K562 (cell line): ENCODE measurements around the gene B4GALNT4. TPM values are rescaled to one million over a fixed set of nuclear protein-coding genes. Genes with fewer than 3 reads are reported as not detected.
A peak's percentile ranks its signal among the peaks of the same experiment; 100 is the strongest.

Experiments
- ATAC-seq: fragments of 200-7000 bp; cut with Tn5 transposase; 3 replicates; pipeline ENCODE4 v1.9.1; 2020; ENCODE audit warnings: moderate library complexity
- BruUV-seq: library from RNA; stranded (reverse); fragments of 400-500 nt; replicated peaks from 2 replicates; lab custom pipeline; 2021; lab: Mats Ljungman, UMichigan
- CTCF ChIA-PET: fragments of 300-600 bp; formaldehyde crosslinking; extraction: SDS; loops from one replicate; lab custom pipeline; 2021; ENCODE audit warnings: low intra/inter-chr PET ratio; lab: Yijun Ruan, JAX
- POLR2A ChIA-PET: fragments of 300-600, 350-650 bp; sonication (Branson Sonifier 250); formaldehyde crosslinking; extraction: SDS; loops from one replicate; lab custom pipeline; 2021; ENCODE audit warnings: antibody characterized with exemption, inconsistent platforms; lab: Yijun Ruan, JAX
- DNase-seq, 4 experiments: peaks; one replicate each; pipeline versions ENCODE4 v3.0.0 to v3.0.0-alpha.2; 2011 to 2018; ENCODE audit warnings: low spot score in 3 of 4, mixed read lengths in 3 of 4; ENCODE audit errors: extremely low read depth in 1 of 4
- FAIRE-seq: peaks from 2 replicates; lab custom pipeline; 2011; peaks lifted over from hg19 to GRCh38; lab: Jason Lieb, UNC
- H2AFZ ChIP-seq: 2 replicates; pipeline ENCODE4 v1.6.0; 2011; ENCODE audit warnings: low read depth, low read length, control low read depth, inconsistent platforms
- H3K27ac ChIP-seq: fragments of 200-600 bp; 3 replicates; pipeline ENCODE4 v1.8.0; 2011; ENCODE audit warnings: low read depth, mild to moderate bottlenecking, control low read depth, inconsistent platforms, low read length, moderate library complexity, mixed read lengths; ENCODE audit errors: extremely low read depth
- H3K27me3 ChIP-seq, 2 experiments: fragments of 300-600 bp in 1 of 2; 2 replicates in 1 of 2; 3 replicates in 1 of 2; pipeline versions ENCODE4 v1.6.0 to v1.8.0; 2011; ENCODE audit warnings: inconsistent platforms in 2 of 2, low read length in 2 of 2, mild to moderate bottlenecking in 1 of 2, mixed read lengths in 1 of 2, moderate library complexity in 1 of 2; ENCODE audit not compliant: control insufficient read depth in 2 of 2, insufficient read depth in 2 of 2
- H3K36me3 ChIP-seq: fragments of 300-600 bp; 3 replicates; pipeline ENCODE4 v1.8.0; 2011; ENCODE audit warnings: mild to moderate bottlenecking, low read length, inconsistent platforms; ENCODE audit not compliant: control insufficient read depth, insufficient read depth
- H3K4me1 ChIP-seq, 2 experiments: fragments of 200-600 bp in 1 of 2; replicated peaks in 1 of 2; 2 replicates in 1 of 2; 3 replicates in 1 of 2; pipeline versions ENCODE4 v1.5.1 to v1.8.0; 2011; ENCODE audit warnings: inconsistent platforms in 2 of 2, low read length in 2 of 2, mild to moderate bottlenecking in 1 of 2, mixed read lengths in 1 of 2, moderate library complexity in 1 of 2; ENCODE audit not compliant: control insufficient read depth in 2 of 2, insufficient read depth in 2 of 2
- H3K4me2 ChIP-seq: 2 replicates; pipeline ENCODE4 v1.6.1; 2011; ENCODE audit warnings: low read length, control low read depth, inconsistent platforms, mixed read lengths; ENCODE audit not compliant: insufficient read depth
- H3K4me3 ChIP-seq: fragments of 200-600 bp; sonication (generic), shearing (Covaris generic); 2 replicates; pipeline ENCODE4 v1.5.1; 2016; ENCODE audit warnings: control low read depth, inconsistent platforms
- H3K79me2 ChIP-seq: fragments of 200-600 bp; 3 replicates; pipeline ENCODE4 v1.8.0; 2011; ENCODE audit warnings: low read length, inconsistent platforms; ENCODE audit not compliant: control insufficient read depth, insufficient read depth
- H3K9ac ChIP-seq, 2 experiments: 2 replicates each; pipeline versions ENCODE4 v1.6.0 to v1.6.1; 2011; ENCODE audit warnings: low read depth in 2 of 2, low read length in 2 of 2, control low read depth in 1 of 2, inconsistent platforms in 1 of 2, mild to moderate bottlenecking in 1 of 2, mixed read lengths in 1 of 2; ENCODE audit not compliant: insufficient read depth in 1 of 2
- H3K9me1 ChIP-seq: one replicate; pipeline ENCODE4 v1.6.0; 2011; ENCODE audit warnings: inconsistent platforms, mild to moderate bottlenecking, low read length, moderate library complexity; ENCODE audit not compliant: control insufficient read depth, insufficient read depth
- H3K9me3 ChIP-seq: replicated peaks from 2 replicates; pipeline ENCODE4 v1.5.1; 2011; ENCODE audit warnings: low read depth, low read length, inconsistent platforms; ENCODE audit not compliant: control insufficient read depth, insufficient read depth
- H4K20me1 ChIP-seq: replicated peaks from 2 replicates; pipeline ENCODE4 v1.6.1; 2011; ENCODE audit warnings: low read length, inconsistent platforms, mixed read lengths; ENCODE audit not compliant: control insufficient read depth, insufficient read depth
- JUN ChIP-seq, 2 experiments: sonication (generic) in 1 of 2; formaldehyde crosslinking in 1 of 2; IDR thresholded peaks; 2 replicates each; pipeline versions ENCODE4 v1.6.1 to v1.8.0; 2012 to 2022; ENCODE audit warnings: borderline replicate concordance in 2 of 2, mild to moderate bottlenecking in 2 of 2, improper control_type of control experiment in 1 of 2, low read depth in 1 of 2, low read length in 1 of 2, missing genetic modification reagents in 1 of 2
- NONO ChIP-seq, 2 experiments: fragments of 200-400 bp in 1 of 2; fragments of 450-650 bp in 1 of 2; formaldehyde crosslinking in 1 of 2; IDR thresholded peaks; 2 replicates each; pipeline ENCODE4 v1.6.1; 2017; ENCODE audit warnings: low read depth in 2 of 2, mild to moderate bottlenecking in 2 of 2, moderate library complexity in 2 of 2, low read length in 1 of 2
- NR2C2 ChIP-seq, 2 experiments: fragments of 200-800 bp in 1 of 2; sonication (Bioruptor generic) in 1 of 2; sonication (generic) in 1 of 2; formaldehyde crosslinking in 1 of 2; IDR thresholded peaks; 2 replicates each; pipeline versions ENCODE4 v1.6.1 to v1.8.0; 2016 to 2022; ENCODE audit warnings: mild to moderate bottlenecking in 1 of 2, missing compliant biosample characterization in 1 of 2, missing genetic modification characterization in 1 of 2, missing genetic modification reagents in 1 of 2
- ZNF449 ChIP-seq: fragments of 250-450 bp; sonication (Bioruptor Pico); IDR thresholded peaks from 2 replicates; pipeline ENCODE4 v1.8.0; 2022; ENCODE audit warnings: moderate library complexity, mild to moderate bottlenecking, inconsistent platforms
- WGBS: fragments of 100-300 bp; shearing (Covaris generic); methylation state at CpG from one replicate; pipeline ENCODE4 v1.1.6; 2016; ENCODE audit warnings: low coverage, mixed read lengths; ENCODE audit not compliant: insufficient coverage; ENCODE audit errors: missing lambda C conversion rate; 5-methylcytosine and 5-hydroxymethylcytosine counted together
- in situ Hi-C: fragments of 300-500 bp; cut with MboI; formaldehyde crosslinking; loops from 4 replicates; pipeline ENCODE4 v1.15.0; 2018; ENCODE audit warnings: inconsistent platforms, mixed read lengths
- intact Hi-C: fragments of 100-400 bp; cut with micrococcal nuclease; formaldehyde crosslinking; loops from 2 replicates; pipeline ENCODE4 v1.14.2; 2022
- polyA plus RNA-seq, 8 experiments: library from polyadenylated mRNA; depleted of rRNA in 4 of 8; stranded (reverse) in 5 of 8; unstranded in 3 of 8; fragments of >200 nt; fragmentation: Nextera tagmentation in 2 of 8; fragmentation: Illumina TruSeq in 1 of 8; extraction: Ambion mirVana in 2 of 8; extraction: Trizol in 1 of 8; gene quantifications; 2 replicates each; pipeline versions ENCODE4 v1.2.1 to v1.2.3, GENCODE V29; 2011 to 2014; ENCODE audit warnings: inconsistent platforms in 1 of 8, missing spikeins in 1 of 8
- total RNA-seq, 7 experiments: library from RNA; depleted of rRNA in 6 of 7; stranded (reverse); fragments of >200 nt in 6 of 7; fragmentation: Illumina TruSeq in 2 of 7; extraction: Trizol in 2 of 7; gene quantifications; 2 replicates each; pipeline versions ENCODE4 v1.2.1 to v1.2.3, GENCODE V29; 2011 to 2021; ENCODE audit warnings: low replicate concordance in 1 of 7
- TF ChIP-seq, protein P1 (sequence below): fragments of 450-650 bp; formaldehyde crosslinking; IDR thresholded peaks from 2 replicates; pipeline ENCODE4 v1.4.0; 2020; ENCODE audit warnings: mild to moderate bottlenecking
- TF ChIP-seq, protein P2 (sequence below): fragments of 150-350 bp; conservative IDR thresholded peaks from 2 replicates; pipeline ENCODE4 v1.6.1; 2014; ENCODE audit warnings: low read length
- TF ChIP-seq, protein P3 (sequence below): sonication (generic); formaldehyde crosslinking; IDR thresholded peaks from 2 replicates; pipeline ENCODE4 v1.8.1; 2023; ENCODE audit warnings: mild to moderate bottlenecking, missing genetic modification reagents, moderate library complexity
- TF ChIP-seq, protein P4 (sequence below), 2 experiments: fragments of 200-800 bp in 1 of 2; sonication (Bioruptor generic) in 1 of 2; sonication (generic) in 1 of 2; formaldehyde crosslinking in 1 of 2; IDR thresholded peaks in 1 of 2; conservative IDR thresholded peaks in 1 of 2; 2 replicates each; pipeline versions ENCODE4 v1.5.0 to v1.6.1; 2016 to 2020; ENCODE audit warnings: missing compliant biosample characterization in 1 of 2, missing genetic modification characterization in 1 of 2, missing genetic modification reagents in 1 of 2

B4GALNT4 gene
- total and polyA plus RNA-seq, 9 of the 15 experiments (the other 6 are each of a cell fraction or from before 2014, with no cell fraction given), result 0.20 to 37.1 (median 10.8) TPM; not detected in 1

DNA sequence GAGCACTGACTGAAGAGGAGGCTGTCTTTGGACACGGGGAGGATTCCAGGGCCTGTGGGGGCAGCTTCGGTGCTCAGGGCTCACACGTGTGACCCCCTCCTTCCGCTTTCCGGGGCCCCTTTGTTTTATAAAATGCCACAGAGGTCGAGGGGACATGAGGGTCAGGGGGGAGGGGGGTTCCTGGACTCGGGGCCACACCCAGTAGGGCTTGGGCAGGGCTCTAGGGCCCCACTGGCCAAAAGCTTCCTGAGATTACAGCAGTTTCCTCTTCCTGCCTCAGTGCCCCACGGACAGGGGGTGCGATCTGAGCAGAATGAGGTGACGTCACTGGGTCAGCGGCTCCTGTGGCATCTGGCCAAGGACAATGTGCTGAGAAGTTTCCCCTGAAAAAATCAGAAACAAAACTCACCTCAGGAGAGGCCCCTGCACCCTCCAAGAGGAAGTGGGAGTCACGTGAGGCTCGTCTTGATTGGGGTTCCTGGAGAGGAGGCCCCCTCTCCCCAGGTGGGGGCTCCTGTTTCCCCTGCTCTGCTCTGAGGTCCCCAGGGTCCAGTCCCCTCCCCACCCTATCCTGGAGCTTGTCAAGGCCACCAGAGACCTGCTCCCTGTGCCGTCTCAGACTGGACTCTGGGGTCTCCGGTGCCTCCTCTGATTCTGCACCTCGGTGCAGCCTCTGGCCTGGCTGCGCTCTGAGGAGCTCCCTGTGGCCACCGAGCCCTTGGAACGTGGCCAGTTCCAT lies 42.3 kb upstream of the B4GALNT4 start (continued):
- TF ChIP-seq, protein P1, sequence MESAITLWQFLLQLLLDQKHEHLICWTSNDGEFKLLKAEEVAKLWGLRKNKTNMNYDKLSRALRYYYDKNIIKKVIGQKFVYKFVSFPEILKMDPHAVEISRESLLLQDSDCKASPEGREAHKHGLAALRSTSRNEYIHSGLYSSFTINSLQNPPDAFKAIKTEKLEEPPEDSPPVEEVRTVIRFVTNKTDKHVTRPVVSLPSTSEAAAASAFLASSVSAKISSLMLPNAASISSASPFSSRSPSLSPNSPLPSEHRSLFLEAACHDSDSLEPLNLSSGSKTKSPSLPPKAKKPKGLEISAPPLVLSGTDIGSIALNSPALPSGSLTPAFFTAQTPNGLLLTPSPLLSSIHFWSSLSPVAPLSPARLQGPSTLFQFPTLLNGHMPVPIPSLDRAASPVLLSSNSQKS (CRISPR knock-in tag), result no peak
- TF ChIP-seq JUN (IDR thresholded peaks at IDR 0.05; ENCODE audit: borderline replicate concordance, low read depth, low read length), result peak; percentile 76
- TF ChIP-seq JUN (CRISPR knock-in tag; IDR thresholded peaks at IDR 0.05; ENCODE audit: borderline replicate concordance), result 0 out of 2 replicates have a peak, but pooled peaks have one; percentile 8
- TF ChIP-seq, protein P2, sequence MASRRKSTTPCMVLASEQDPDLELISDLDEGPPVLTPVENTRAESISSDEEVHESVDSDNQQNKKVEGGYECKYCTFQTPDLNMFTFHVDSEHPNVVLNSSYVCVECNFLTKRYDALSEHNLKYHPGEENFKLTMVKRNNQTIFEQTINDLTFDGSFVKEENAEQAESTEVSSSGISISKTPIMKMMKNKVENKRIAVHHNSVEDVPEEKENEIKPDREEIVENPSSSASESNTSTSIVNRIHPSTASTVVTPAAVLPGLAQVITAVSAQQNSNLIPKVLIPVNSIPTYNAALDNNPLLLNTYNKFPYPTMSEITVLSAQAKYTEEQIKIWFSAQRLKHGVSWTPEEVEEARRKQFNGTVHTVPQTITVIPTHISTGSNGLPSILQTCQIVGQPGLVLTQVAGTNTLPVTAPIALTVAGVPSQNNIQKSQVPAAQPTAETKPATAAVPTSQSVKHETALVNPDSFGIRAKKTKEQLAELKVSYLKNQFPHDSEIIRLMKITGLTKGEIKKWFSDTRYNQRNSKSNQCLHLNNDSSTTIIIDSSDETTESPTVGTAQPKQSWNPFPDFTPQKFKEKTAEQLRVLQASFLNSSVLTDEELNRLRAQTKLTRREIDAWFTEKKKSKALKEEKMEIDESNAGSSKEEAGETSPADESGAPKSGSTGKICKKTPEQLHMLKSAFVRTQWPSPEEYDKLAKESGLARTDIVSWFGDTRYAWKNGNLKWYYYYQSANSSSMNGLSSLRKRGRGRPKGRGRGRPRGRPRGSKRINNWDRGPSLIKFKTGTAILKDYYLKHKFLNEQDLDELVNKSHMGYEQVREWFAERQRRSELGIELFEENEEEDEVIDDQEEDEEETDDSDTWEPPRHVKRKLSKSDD, result no peak

DNA sequence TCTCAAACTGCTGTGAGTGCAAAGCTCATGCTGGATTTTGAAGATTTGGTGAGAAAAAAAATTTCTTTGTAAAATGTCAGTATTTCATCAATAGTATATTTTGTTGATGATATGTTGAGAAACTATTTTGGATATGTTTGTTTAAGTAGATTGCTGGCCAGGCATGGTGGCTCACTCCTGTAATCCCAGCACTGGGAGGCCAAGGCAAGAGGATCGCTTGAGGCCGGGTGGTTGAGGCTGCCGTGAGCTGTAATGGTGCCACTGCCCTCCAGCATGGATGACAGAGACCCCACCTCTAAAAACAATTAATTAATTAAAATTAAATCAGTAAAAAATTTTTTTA lies 41.7 kb upstream of the B4GALNT4 start:
- no peak for ATAC-seq
- peaks cover 51 to 60% of the 10 kb centered on the region in 2 experiments for H3K4me1 ChIP-seq
- CTCF ChIA-PET, result no interaction called here
- TF ChIP-seq, protein P3, sequence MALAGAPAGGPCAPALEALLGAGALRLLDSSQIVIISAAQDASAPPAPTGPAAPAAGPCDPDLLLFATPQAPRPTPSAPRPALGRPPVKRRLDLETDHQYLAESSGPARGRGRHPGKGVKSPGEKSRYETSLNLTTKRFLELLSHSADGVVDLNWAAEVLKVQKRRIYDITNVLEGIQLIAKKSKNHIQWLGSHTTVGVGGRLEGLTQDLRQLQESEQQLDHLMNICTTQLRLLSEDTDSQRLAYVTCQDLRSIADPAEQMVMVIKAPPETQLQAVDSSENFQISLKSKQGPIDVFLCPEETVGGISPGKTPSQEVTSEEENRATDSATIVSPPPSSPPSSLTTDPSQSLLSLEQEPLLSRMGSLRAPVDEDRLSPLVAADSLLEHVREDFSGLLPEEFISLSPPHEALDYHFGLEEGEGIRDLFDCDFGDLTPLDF (CRISPR knock-in tag), result no peak
- TF ChIP-seq NR2C2 (CRISPR knock-in tag; IDR thresholded peaks at IDR 0.05), result no peak
- peak; percentile 8; the same call in 1 of the 2 replicates for TF ChIP-seq NR2C2 (tag; IDR thresholded peaks at IDR 0.05)
- no peak for TF ChIP-seq NONO (IDR thresholded peaks at IDR 0.05; ENCODE audit: low read depth in 2 of 2, low read length in 1 of 2)
- TF ChIP-seq, protein P4, sequence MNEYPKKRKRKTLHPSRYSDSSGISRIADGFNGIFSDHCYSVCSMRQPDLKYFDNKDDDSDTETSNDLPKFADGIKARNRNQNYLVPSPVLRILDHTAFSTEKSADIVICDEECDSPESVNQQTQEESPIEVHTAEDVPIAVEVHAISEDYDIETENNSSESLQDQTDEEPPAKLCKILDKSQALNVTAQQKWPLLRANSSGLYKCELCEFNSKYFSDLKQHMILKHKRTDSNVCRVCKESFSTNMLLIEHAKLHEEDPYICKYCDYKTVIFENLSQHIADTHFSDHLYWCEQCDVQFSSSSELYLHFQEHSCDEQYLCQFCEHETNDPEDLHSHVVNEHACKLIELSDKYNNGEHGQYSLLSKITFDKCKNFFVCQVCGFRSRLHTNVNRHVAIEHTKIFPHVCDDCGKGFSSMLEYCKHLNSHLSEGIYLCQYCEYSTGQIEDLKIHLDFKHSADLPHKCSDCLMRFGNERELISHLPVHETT (CRISPR knock-in tag; conservative IDR thresholded peaks at IDR 0.05 in 1 of 2, IDR thresholded peaks at IDR 0.05 in 1 of 2), result no peak
- no peak for TF ChIP-seq ZNF449 (CRISPR knock-in tag)

More for the DNA sequence above, 41.7 kb upstream of the B4GALNT4 start:
- FAIRE-seq, result no peak
- POLR2A ChIA-PET, result interaction anchor here (0.7 to 1.7 kb wide), 7 partner anchors 8 to 120 kb away, joined by 3 to 11 read pairs (median 5); partner anchors contain the start of genes BET1L and RIC8A
- Histone ChIP-seq H3K27ac (peak overlapping the region; percentile 88), H3K79me2 (peaks cover 29% of the 10 kb centered on the region), H4K20me1 (no peaks in the 10 kb centered on the region), H3K27me3 (no peaks in the 10 kb centered on the region), H3K9me3 (0 out of 2 replicates have a peak, but pooled peaks cover 2% of the 10 kb centered on the region), H3K4me3 (peak overlapping the region; percentile 18; the same call in 1 of the 2 replicates), H2AFZ (peak overlapping the region; percentile 46; the same call in 1 of the 2 replicates), H3K9me1 (no peaks in the 10 kb centered on the region), H3K9ac (peak overlapping the region; percentile 61 to 93), H3K4me2 (peak overlapping the region; percentile 63), H3K36me3 (no peaks in the 10 kb centered on the region)
- in situ Hi-C loops (no loop called here), intact Hi-C loops (no loop called here)
- no TSS peak for BruUV-seq
- 53% methylated on average over 3 of the region's 3 CpGs for WGBS
- no peak for DNase-seq
